Measurements from ENCODE around the gene PGLYRP1.
A peak's percentile ranks its signal among the peaks of the same experiment; 100 is the strongest.

PGLYRP1 gene

DNA sequence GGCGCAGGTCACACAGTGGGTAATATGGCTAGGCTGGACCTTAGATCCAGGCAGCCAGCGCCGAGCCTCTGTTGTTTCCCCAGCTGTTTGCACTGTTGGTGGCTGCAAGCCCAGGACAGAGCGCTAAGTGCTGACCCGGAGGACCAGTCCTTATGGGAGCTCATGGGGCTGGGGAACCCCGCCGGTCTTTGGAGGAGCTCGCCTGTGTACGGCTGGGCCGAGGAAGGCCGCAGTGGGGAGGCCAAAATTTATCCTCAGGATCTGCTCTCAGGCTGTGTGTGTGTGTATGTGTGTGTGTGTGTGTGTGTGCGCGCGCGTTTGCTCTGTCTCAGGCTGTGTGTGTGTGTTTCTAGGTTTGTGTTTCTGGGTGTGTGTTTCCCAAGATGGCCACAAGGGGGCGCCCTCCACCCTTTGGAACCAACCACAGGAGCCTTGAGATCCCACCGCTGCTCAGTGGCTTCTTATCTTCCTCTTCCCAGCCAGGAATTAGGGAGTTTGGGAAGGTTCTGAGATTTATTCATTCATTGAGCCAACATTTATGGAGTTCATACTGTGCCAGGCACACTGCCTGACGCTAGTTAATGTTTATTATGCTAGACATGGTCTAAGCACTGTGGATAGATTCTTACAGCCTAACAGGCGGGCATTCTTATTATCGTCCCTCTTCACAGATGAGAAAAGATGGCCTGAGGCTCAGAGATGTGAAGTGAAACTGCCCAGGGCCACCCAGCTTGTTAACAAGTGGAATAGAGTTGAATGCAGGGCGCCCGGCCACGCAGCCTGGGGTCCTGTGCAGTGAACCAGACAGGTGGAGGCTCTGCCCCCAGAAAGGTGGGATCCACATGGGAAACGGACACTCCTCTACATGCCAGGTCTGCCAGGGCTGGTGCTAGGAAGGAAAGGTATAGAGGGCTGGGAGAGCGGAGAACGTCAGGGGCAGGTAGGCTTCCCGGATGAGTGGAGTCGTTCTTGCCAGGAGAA is 13.0 kb downstream of the PGLYRP1 start:
- DNase-seq (ENCODE audit: low read depth): peak; percentile 41
- H3K4me3 ChIP-seq (ENCODE audit: low read depth, low read length): no peak overlapping the region
- TF ChIP-seq, protein P1, sequence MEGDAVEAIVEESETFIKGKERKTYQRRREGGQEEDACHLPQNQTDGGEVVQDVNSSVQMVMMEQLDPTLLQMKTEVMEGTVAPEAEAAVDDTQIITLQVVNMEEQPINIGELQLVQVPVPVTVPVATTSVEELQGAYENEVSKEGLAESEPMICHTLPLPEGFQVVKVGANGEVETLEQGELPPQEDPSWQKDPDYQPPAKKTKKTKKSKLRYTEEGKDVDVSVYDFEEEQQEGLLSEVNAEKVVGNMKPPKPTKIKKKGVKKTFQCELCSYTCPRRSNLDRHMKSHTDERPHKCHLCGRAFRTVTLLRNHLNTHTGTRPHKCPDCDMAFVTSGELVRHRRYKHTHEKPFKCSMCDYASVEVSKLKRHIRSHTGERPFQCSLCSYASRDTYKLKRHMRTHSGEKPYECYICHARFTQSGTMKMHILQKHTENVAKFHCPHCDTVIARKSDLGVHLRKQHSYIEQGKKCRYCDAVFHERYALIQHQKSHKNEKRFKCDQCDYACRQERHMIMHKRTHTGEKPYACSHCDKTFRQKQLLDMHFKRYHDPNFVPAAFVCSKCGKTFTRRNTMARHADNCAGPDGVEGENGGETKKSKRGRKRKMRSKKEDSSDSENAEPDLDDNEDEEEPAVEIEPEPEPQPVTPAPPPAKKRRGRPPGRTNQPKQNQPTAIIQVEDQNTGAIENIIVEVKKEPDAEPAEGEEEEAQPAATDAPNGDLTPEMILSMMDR (IDR thresholded peaks at IDR 0.05; ENCODE audit: low read depth, low read length, missing control alignments): peak; percentile 83
- in situ Hi-C loops (cut with HindIII; ENCODE audit: low sequenced_read_pairs): loop anchor here (10.0 kb wide), 1 partner anchor 85 kb away; no protein-coding TSS in a partner anchor

DNA sequence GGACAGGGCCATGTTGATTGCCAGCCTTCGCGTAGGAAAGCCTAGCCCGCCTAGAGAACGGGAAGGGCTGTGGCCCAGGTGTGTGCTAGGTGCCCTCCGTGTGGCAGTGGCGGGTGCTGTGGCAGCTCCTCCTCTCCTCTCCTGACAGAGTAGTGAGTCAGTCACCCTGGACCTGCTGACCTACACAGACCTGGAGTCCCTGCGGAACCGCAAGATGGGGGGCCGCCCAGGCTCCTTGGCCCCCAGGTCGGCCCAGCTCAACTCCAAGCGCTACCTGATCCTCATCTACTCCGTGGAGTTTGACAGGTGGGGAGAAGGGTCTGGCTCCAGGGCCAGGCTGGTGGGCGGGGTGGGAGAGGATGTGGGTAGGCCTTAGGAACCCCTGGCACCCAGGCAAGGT is 16.4 kb downstream of the PGLYRP1 start:
- no peak overlapping the region for H3K4me3 ChIP-seq (ENCODE audit: low read depth, low read length)
- in situ Hi-C loops (cut with HindIII; ENCODE audit: low sequenced_read_pairs): loop anchor here (10.0 kb wide), 1 partner anchor 82 kb away; no protein-coding TSS in a partner anchor
- TF ChIP-seq, protein P1 (IDR thresholded peaks at IDR 0.05; ENCODE audit: low read depth, low read length, missing control alignments): no peak
- DNase-seq (ENCODE audit: low read depth): no peak

DNA sequence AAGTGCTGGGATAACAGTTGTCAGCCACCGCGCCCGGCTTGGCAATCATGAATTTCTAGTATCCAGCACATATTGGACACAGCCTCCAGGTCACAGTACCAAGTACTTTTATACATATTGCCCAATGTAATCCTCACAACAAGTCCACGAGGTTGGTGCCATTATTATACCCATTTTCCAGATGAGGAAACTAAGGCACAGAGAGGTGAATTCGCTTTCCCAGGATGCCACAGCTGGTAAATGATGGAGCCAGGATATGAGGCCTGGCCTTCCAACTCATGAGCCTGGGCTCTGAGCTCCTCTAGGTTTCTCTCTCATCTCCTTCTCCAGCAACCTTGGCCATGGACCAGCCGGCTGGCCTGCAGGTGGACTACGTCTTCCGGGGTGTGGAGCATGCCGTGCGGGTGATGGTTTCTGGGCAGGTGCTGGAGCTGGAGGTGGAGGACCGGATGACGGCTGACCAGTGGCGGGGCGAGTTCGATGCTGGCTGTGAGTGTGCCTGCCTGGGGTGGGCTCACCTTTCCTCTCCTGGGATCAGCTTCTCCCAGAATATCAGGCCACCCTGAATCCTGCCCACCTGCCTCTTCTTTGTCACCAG is 20.1 kb downstream of the PGLYRP1 start:
- DNase-seq (ENCODE audit: low read depth): no peak
- in situ Hi-C loops (cut with HindIII; ENCODE audit: low sequenced_read_pairs): loop anchor here (10.0 kb wide), 1 partner anchor 78 kb away; no protein-coding TSS in a partner anchor

DNA sequence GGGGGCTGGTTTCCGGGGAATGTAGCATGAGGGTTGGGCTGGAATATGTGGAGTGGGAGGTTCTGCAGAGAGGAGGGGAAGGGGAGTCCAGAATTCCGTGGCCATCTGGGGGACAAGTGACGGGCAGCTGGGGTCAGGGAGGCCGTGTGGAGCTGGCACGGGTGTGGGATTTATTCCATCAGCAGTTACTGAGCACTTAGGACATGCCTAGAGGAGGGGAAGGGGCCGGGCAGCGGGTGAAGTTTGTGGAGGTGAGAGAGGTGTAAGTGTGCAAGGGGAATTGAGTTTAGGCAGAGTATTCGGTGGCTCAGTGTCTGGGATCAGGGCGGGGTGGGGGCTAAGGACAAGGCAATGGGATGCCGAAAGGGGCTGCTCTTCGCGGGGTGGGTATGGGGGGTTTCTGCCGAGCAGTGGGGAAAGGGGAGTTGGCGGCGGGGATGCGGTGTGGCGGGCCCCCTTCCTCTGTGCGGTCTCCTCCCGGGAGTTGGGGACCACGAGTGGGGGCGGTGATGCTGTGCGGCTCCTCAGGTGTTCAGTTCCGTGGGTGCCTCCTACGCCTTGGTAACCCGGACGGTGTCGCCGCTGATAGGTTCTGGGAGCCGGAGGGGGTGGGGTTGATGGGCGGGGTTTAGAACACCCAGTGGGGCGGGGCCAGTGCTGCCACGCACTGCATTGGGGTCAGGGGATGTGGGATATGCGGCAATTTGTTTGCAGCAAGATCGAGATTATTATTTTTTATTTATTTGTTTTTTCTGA is 22.2 kb downstream of the PGLYRP1 start:
- TF ChIP-seq, protein P1 (IDR thresholded peaks at IDR 0.05; ENCODE audit: low read depth, low read length, missing control alignments): no peak
- H3K4me3 ChIP-seq (ENCODE audit: low read depth, low read length): peak overlapping the region; percentile 28
- in situ Hi-C loops (cut with HindIII; ENCODE audit: low sequenced_read_pairs): loop anchor here (10.0 kb wide), 1 partner anchor 76 kb away; no protein-coding TSS in a partner anchor

More for the DNA sequence above, 20.1 kb downstream of the PGLYRP1 start:
- TF ChIP-seq, protein P1 (IDR thresholded peaks at IDR 0.05; ENCODE audit: low read depth, low read length, missing control alignments): no peak
- no peak overlapping the region for H3K4me3 ChIP-seq (ENCODE audit: low read depth, low read length)

DNA sequence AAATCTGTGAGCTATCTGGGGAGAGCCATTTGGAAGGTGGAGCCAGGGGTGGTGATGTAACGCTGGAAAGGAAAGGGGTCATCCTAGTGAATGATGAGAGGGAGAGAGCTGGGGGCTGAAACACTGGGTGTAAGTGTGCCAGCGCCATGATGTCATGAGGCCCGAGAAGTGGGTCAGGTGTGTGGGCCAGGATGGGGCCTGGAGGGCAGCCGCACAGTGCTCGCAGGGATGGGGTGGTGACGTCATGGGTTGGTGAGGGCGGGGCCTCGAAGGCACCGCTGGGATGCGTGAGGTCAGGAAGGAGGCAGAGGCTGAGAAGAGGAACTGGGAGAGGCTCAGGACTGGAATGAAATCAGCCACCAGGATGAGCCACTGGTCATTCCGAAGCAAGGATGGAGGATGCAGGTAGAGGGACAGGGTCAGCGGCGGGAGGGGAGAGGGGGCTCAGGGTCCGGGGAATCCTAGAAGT is 23.2 kb downstream of the PGLYRP1 start:
- in situ Hi-C loops (cut with HindIII; ENCODE audit: low sequenced_read_pairs): loop anchor here (10.0 kb wide), 1 partner anchor 75 kb away; no protein-coding TSS in a partner anchor
- no peak overlapping the region for H3K4me3 ChIP-seq (ENCODE audit: low read depth, low read length)

More for the DNA sequence above, 22.2 kb downstream of the PGLYRP1 start:
- DNase-seq (ENCODE audit: low read depth): no peak

More for the DNA sequence above, 23.2 kb downstream of the PGLYRP1 start:
- DNase-seq (ENCODE audit: low read depth): no peak
- TF ChIP-seq, protein P1 (IDR thresholded peaks at IDR 0.05; ENCODE audit: low read depth, low read length, missing control alignments): no peak

All from astrocyte of the cerebellum (primary cell).